ENCODE measurements around the gene RCAN3. TPM values are rescaled to one million over a fixed set of nuclear protein-coding genes. Genes with fewer than 3 reads are reported as not detected.

RCAN3 gene
- total and polyA plus RNA-seq, 9 of the 15 experiments (the other 6 are each of a cell fraction or from before 2014, with no cell fraction given): 0.10 to 1.4 (median 0.43) TPM

- in situ Hi-C loops (cut with MboI): no loop called here
- no peak for TF ChIP-seq RFX7 (CRISPR knock-in tag; IDR thresholded peaks at IDR 0.05)
- peak in 1 of 3 experiments; percentile 53 for TF ChIP-seq YY1 (IDR thresholded peaks at IDR 0.05; ENCODE audit: borderline replicate concordance in 1 of 3, control insufficient read depth in 1 of 3, extremely low read depth in 1 of 3, insufficient read depth in 3 of 3, insufficient read length in 1 of 3, insufficient replicate concordance in 2 of 3, low read depth in 1 of 3, low read length in 2 of 3)
- no peak for TF ChIP-seq NR4A1 (CRISPR knock-in tag; IDR thresholded peaks at IDR 0.05)
- peak; percentile 34; the same call in 1 of the 2 replicates for TF ChIP-seq NR4A1 (tag; IDR thresholded peaks at IDR 0.05)
- peak; percentile 50 for TF ChIP-seq CEBPB (tag; IDR thresholded peaks at IDR 0.05)
- TF ChIP-seq KLF16 (IDR thresholded peaks at IDR 0.05): no peak
- peak; percentile 44 for TF ChIP-seq EGR1 (conservative IDR thresholded peaks at IDR 0.05)
- TF ChIP-seq TAF9B (IDR thresholded peaks at IDR 0.05; ENCODE audit: partially characterized antibody): no peak
- TF ChIP-seq CHAMP1 (IDR thresholded peaks at IDR 0.05): no peak
- TF ChIP-seq MYC (IDR thresholded peaks at IDR 0.05; ENCODE audit: low read depth, low read length): 0 out of 2 replicates have a peak, but pooled peaks have one; percentile 23
- no peak for TF ChIP-seq MYC (CRISPR knock-in tag; IDR thresholded peaks at IDR 0.05; ENCODE audit: borderline replicate concordance, low read depth)
- TF ChIP-seq BRD9 (IDR thresholded peaks at IDR 0.05; ENCODE audit: low read depth, partially characterized antibody): no peak
- no peaks in the 10 kb centered on the region for H3K79me2 ChIP-seq (ENCODE audit: control insufficient read depth, insufficient read depth, low read length)
- POLR2A ChIA-PET: interaction anchor here (0.6 to 1.2 kb wide), 6 partner anchors 9 to 120 kb away, joined by 3 to 4 read pairs (median 4); partner anchors contain the start of gene NIPAL3
- H3K9me1 ChIP-seq (ENCODE audit: control insufficient read depth, insufficient read depth, low read length): no peaks in the 10 kb centered on the region
- peaks cover 8 to 11% of the 10 kb centered on the region in 2 experiments; a peak in 4 of 5 replicates for H3K27me3 ChIP-seq (ENCODE audit: control insufficient read depth in 2 of 2, insufficient read depth in 2 of 2, low read length in 2 of 2)
- WGBS (ENCODE audit: insufficient coverage, low coverage, missing lambda C conversion rate): 40% methylated on average over 8 of the region's 8 CpGs
- H3K9ac ChIP-seq (ENCODE audit: insufficient read depth in 1 of 2, low read depth in 2 of 2, low read length in 2 of 2): no peak overlapping the region
- peak overlapping the region; percentile 43 for H3K4me2 ChIP-seq (ENCODE audit: insufficient read depth, low read length)
- no TSS peak for BruUV-seq (replicated peaks)
- H2AFZ ChIP-seq (ENCODE audit: low read depth, low read length): peak overlapping the region; percentile 71
- no peaks in the 10 kb centered on the region for H3K9me3 ChIP-seq (replicated peaks; ENCODE audit: control insufficient read depth, insufficient read depth, low read depth, low read length)
- no peaks in the 10 kb centered on the region for H4K20me1 ChIP-seq (replicated peaks; ENCODE audit: control insufficient read depth, insufficient read depth, low read length)
- DNase-seq (ENCODE audit: extremely low read depth in 1 of 4, low spot score in 3 of 4) (peak in 1 of 4 experiments; percentile 16), FAIRE-seq (no peak), ATAC-seq (peak; percentile 38; the same call in 2 of the 3 replicates)
- peaks cover 5 to 15% of the 10 kb centered on the region in 2 experiments; a peak in 4 of 5 replicates for H3K4me1 ChIP-seq (replicated peaks in 1 of 2; ENCODE audit: control insufficient read depth in 2 of 2, insufficient read depth in 2 of 2, low read length in 2 of 2)
- no peak overlapping the region for H3K4me3 ChIP-seq
- CTCF ChIA-PET (ENCODE audit: low intra/inter-chr PET ratio): no interaction called here
- H3K36me3 ChIP-seq (ENCODE audit: control insufficient read depth, insufficient read depth, low read length): no peaks in the 10 kb centered on the region
- intact Hi-C loops (cut with micrococcal nuclease): loop anchor here (5.0 kb wide), 1 partner anchor 52 kb away; no protein-coding TSS in a partner anchor
- H3K27ac ChIP-seq (ENCODE audit: extremely low read depth, low read depth, low read length): no peak overlapping the region
These were observed 33.1 kb downstream of the RCAN3 start for GRCh38 chr1:24535778-24536177.

Measured in K562 (cell line).